Glutamatergic neuron (in vitro differentiated cells): ENCODE data around the gene CCT4. TPM values are rescaled to one million over a fixed set of nuclear protein-coding genes. Genes with fewer than 3 reads are reported as not detected.

Source experiments
- DNase-seq: peaks from one replicate; pipeline ENCODE4 v3.0.0; 2022
- H3K27ac Mint-ChIP-seq: one replicate; pipeline ENCODE4 v1.8.0; 2020; ENCODE audit warnings: mild to moderate bottlenecking, mixed read lengths, inconsistent platforms; ENCODE audit not compliant: unreplicated experiment
- H3K27me3 Mint-ChIP-seq: one replicate; pipeline ENCODE4 v1.8.0; 2020; ENCODE audit warnings: mild to moderate bottlenecking, moderate library complexity, mixed read lengths, inconsistent platforms; ENCODE audit not compliant: unreplicated experiment
- H3K36me3 Mint-ChIP-seq: one replicate; pipeline ENCODE4 v1.8.0; 2020; ENCODE audit warnings: mild to moderate bottlenecking, mixed read lengths, inconsistent platforms; ENCODE audit not compliant: unreplicated experiment
- H3K4me1 Mint-ChIP-seq: one replicate; pipeline ENCODE4 v1.8.0; 2020; ENCODE audit warnings: mild to moderate bottlenecking, low read depth, mixed read lengths, inconsistent platforms; ENCODE audit not compliant: unreplicated experiment
- H3K4me3 Mint-ChIP-seq: one replicate; pipeline ENCODE4 v1.8.0; 2020; ENCODE audit warnings: mild to moderate bottlenecking, mixed read lengths, inconsistent platforms; ENCODE audit not compliant: unreplicated experiment
- H3K9me3 Mint-ChIP-seq: one replicate; pipeline ENCODE4 v1.8.0; 2020; ENCODE audit warnings: mild to moderate bottlenecking, moderate library complexity, mixed read lengths, inconsistent platforms; ENCODE audit not compliant: unreplicated experiment
- CTCF ChIP-seq: fragments of 200-600 bp; sonication (generic); IDR thresholded peaks from one replicate; pipeline ENCODE4 v1.5.0; 2021; ENCODE audit not compliant: partially characterized antibody, unreplicated experiment
- total RNA-seq: library from RNA; stranded (reverse); fragmentation: NEBNext Ultra II Directional; extraction: Animal tissue kit (Norgen Biotek cat#: 25700); gene quantifications from one replicate; pipeline ENCODE4 v1.2.1, GENCODE V29; 2021; ENCODE audit not compliant: unreplicated experiment

The CCT4 gene
- total RNA-seq, 1 donor from 2014 or later: 146 TPM

DNA sequence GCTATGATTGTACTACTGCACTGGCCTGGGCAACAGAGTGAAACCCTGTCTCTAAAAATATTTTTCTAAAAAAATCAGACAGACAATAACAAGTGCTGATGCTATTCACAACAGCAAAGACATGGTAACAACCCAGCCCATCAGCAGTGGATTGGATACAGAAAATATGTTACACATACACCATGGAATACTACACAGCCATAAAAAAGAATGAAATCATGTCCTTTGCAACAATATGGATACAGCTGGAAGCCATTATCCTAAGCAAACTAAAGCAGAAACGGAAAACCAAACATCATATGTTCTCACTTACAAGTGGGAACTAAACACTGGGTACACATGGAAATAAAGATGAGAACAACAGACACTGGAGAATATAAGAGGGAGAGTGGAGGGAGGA lies 54.5 kb downstream of the CCT4 start:
- H3K4me1 Mint-ChIP-seq: no peaks in the 10 kb centered on the region

DNA sequence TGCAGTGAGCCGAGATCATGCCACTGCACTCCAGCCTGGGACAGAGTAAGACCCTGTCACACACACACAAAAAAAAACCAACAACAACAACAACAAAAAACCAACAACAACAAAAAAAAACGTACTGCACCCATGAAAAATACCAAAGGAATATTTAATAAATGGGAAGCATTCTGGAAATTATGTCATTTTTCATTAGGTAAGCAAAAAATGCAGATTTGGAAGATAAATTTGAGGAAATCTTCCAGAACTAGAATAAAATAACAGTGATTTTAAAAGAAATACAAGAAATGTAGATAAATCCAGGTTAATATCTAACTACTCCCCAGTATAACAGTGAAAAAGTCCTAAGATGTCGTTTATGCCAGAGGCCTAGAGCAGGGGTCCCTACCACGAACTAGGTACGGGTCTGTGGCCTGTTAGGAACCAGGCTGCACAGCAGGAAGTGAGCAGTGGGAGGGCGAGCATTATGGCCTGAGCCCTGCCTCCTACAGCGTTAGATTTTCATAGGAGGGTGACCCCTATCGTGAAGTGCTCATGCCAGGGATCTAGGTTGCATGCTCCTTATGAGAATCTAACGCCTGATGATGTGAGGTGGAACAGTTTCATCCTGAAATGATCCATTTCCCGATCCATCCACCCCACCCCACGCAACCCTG lies 56.1 kb downstream of the CCT4 start:
- no peak for DNase-seq
- Mint-ChIP-seq H3K36me3 (no peaks in the 10 kb centered on the region), H3K27me3 (no peaks in the 10 kb centered on the region), H3K4me1 (no peaks in the 10 kb centered on the region), H3K4me3 (no peak overlapping the region), H3K27ac (no peak overlapping the region), H3K9me3 (no peaks in the 10 kb centered on the region)
- no peak for TF ChIP-seq CTCF

More for the DNA sequence above, 54.5 kb downstream of the CCT4 start:
- no peaks in the 10 kb centered on the region for H3K9me3 Mint-ChIP-seq
- DNase-seq: no peak
- H3K4me3 Mint-ChIP-seq: no peak overlapping the region
- no peak overlapping the region for H3K27ac Mint-ChIP-seq
- H3K36me3 Mint-ChIP-seq: no peaks in the 10 kb centered on the region
- no peaks in the 10 kb centered on the region for H3K27me3 Mint-ChIP-seq
- TF ChIP-seq CTCF: no peak

GRCh38 chr2:61822255-61822654 lies 66.2 kb downstream of the CCT4 start:
- H3K27me3 Mint-ChIP-seq: no peaks in the 10 kb centered on the region
- no peaks in the 10 kb centered on the region for H3K4me1 Mint-ChIP-seq
- no peaks in the 10 kb centered on the region for H3K9me3 Mint-ChIP-seq
- no peak overlapping the region for H3K4me3 Mint-ChIP-seq
- no peak for DNase-seq
- no peak overlapping the region for H3K27ac Mint-ChIP-seq
- no peaks in the 10 kb centered on the region for H3K36me3 Mint-ChIP-seq
- TF ChIP-seq CTCF: no peak

Other genes with a start within 250 kb of the CCT4 start
- 13.4 TPM for gene FAM161A, start 34.6 kb downstream of the CCT4 start, total RNA-seq
- 48.2 TPM for gene COMMD1, start 17.0 kb upstream of the CCT4 start, total RNA-seq